HepG2 (cell line): ENCODE results near the gene C10orf120. TPM values are rescaled to one million over a fixed set of nuclear protein-coding genes. Genes with fewer than 3 reads are reported as not detected.

Source experiments
- ATAC-seq: fragments of 200-7000 bp; cut with Tn5 transposase; 3 replicates; pipeline ENCODE4 v1.9.1; 2020; ENCODE audit warnings: mild to moderate bottlenecking, moderate library complexity
- BruUV-seq: library from RNA; stranded (reverse); fragments of 400-500 nt; replicated peaks from 2 replicates; lab custom pipeline; 2021; lab: Mats Ljungman, UMichigan
- CTCF ChIA-PET: fragments of 300-600 bp; formaldehyde crosslinking; extraction: SDS; loops from one replicate; lab custom pipeline; 2021; ENCODE audit warnings: low total read pairs, inconsistent platforms, low intra/inter-chr PET ratio; lab: Yijun Ruan, JAX
- POLR2A ChIA-PET: fragments of 350-600 bp; sonication (Branson Sonifier 250); formaldehyde crosslinking; loops from one replicate; lab custom pipeline; 2020; ENCODE audit warnings: antibody characterized with exemption, inconsistent platforms; lab: Yijun Ruan, JAX
- DNase-seq: peaks from one replicate; pipeline ENCODE4 v3.0.0-alpha.2; 2015; ENCODE audit warnings: low spot score
- FAIRE-seq: peaks from 3 replicates; lab custom pipeline; 2011; peaks lifted over from hg19 to GRCh38; lab: Jason Lieb, UNC
- H2AFZ ChIP-seq: one replicate; pipeline ENCODE4 v1.6.1; 2011; ENCODE audit warnings: low read length, inconsistent platforms
- H3K27ac ChIP-seq: fragments of 300-600 bp; 3 replicates; pipeline ENCODE4 v1.8.0; 2011; ENCODE audit warnings: mixed run types, mild to moderate bottlenecking, mixed read lengths, low read length, inconsistent platforms; ENCODE audit not compliant: insufficient read depth; ENCODE audit errors: extremely low read length
- H3K27me3 ChIP-seq, 2 experiments: fragments of 200-600 bp in 1 of 2; 2 replicates in 1 of 2; 3 replicates in 1 of 2; pipeline versions ENCODE4 v1.6.0 to v1.8.0; 2011; ENCODE audit warnings: low read length in 2 of 2, mild to moderate bottlenecking in 2 of 2, moderate library complexity in 2 of 2, inconsistent platforms in 1 of 2; ENCODE audit not compliant: insufficient read depth in 2 of 2, control insufficient read depth in 1 of 2
- H3K36me3 ChIP-seq, 2 experiments: fragments of 200-600 bp in 1 of 2; replicated peaks in 1 of 2; 2 replicates in 1 of 2; 3 replicates in 1 of 2; pipeline versions ENCODE4 v1.5.1 to v1.8.0; 2011; ENCODE audit warnings: low read length in 2 of 2, inconsistent platforms in 1 of 2; ENCODE audit not compliant: insufficient read depth in 2 of 2, control insufficient read depth in 1 of 2
- H3K4me1 ChIP-seq: 2 replicates; pipeline ENCODE4 v1.5.1; 2012; ENCODE audit warnings: low read length, inconsistent platforms; ENCODE audit not compliant: insufficient read depth
- H3K4me2 ChIP-seq: 2 replicates; pipeline ENCODE4 v1.6.0; 2011; ENCODE audit warnings: low read depth, low read length, inconsistent platforms
- H3K4me3 ChIP-seq, 3 experiments: fragments of 200-600 bp in 1 of 3; sonication (generic), shearing (Covaris generic) in 1 of 3; replicated peaks in 1 of 3; 2 replicates each; pipeline ENCODE4 v1.5.1; 2011 to 2016; ENCODE audit warnings: low read length in 3 of 3, inconsistent platforms in 2 of 3, low read depth in 2 of 3, mild to moderate bottlenecking in 2 of 3, control low read depth in 1 of 3, mixed read lengths in 1 of 3; ENCODE audit not compliant: insufficient read depth in 1 of 3
- H3K79me2 ChIP-seq: one replicate; pipeline ENCODE4 v1.6.1; 2011; ENCODE audit warnings: low read length, inconsistent platforms; ENCODE audit not compliant: insufficient read depth
- H3K9ac ChIP-seq: 2 replicates; pipeline ENCODE4 v1.6.0; 2011; ENCODE audit warnings: mild to moderate bottlenecking, low read depth, low read length, inconsistent platforms; ENCODE audit not compliant: insufficient read depth
- H3K9me3 ChIP-seq: 2 replicates; pipeline ENCODE4 v1.5.1; 2012; ENCODE audit warnings: mild to moderate bottlenecking, low read length
- H4K20me1 ChIP-seq: 2 replicates; pipeline ENCODE4 v1.6.0; 2011; ENCODE audit warnings: inconsistent platforms, mild to moderate bottlenecking, low read length, moderate library complexity; ENCODE audit not compliant: insufficient read depth
- CHD4 ChIP-seq: fragments of 200-600 bp; sonication (generic); IDR thresholded peaks from 2 replicates; pipeline ENCODE4 v1.7.0; 2017; ENCODE audit warnings: mild to moderate bottlenecking, low read length, borderline replicate concordance
- MTF1 ChIP-seq: sonication (generic); formaldehyde crosslinking; IDR thresholded peaks from 2 replicates; pipeline ENCODE4 v1.5.0; 2020; ENCODE audit warnings: missing genetic modification reagents
- MYPOP ChIP-seq: sonication (generic); formaldehyde crosslinking; IDR thresholded peaks from 2 replicates; pipeline ENCODE4 v1.8.1; 2023; ENCODE audit warnings: mild to moderate bottlenecking, moderate library complexity, missing genetic modification reagents
- PBX3 ChIP-seq: sonication (generic); formaldehyde crosslinking; IDR thresholded peaks from 2 replicates; pipeline ENCODE4 v1.8.1; 2023; ENCODE audit warnings: missing genetic modification reagents, inconsistent platforms, borderline replicate concordance
- TBX3 ChIP-seq: fragments of 450-650 bp; IDR thresholded peaks from 2 replicates; pipeline ENCODE4 v1.6.1; 2017; ENCODE audit warnings: antibody characterized with exemption, mild to moderate bottlenecking, inconsistent platforms, borderline replicate concordance
- ZNF547 ChIP-seq: sonication (generic); formaldehyde crosslinking; IDR thresholded peaks from 2 replicates; pipeline ENCODE4 v1.5.1; 2020; ENCODE audit warnings: mild to moderate bottlenecking, missing genetic modification reagents
- ZNF597 ChIP-seq: sonication (generic); formaldehyde crosslinking; IDR thresholded peaks from 2 replicates; pipeline ENCODE4 v1.5.0; 2020; ENCODE audit warnings: missing genetic modification reagents
- WGBS: methylation state at CpG from one replicate; pipeline ENCODE4 v1.1.6; 2017; ENCODE audit warnings: low lambda C conversion rate; 5-methylcytosine and 5-hydroxymethylcytosine counted together
- in situ Hi-C: cut with HindIII; loops from 2 replicates; pipeline ENCODE4 v1.10.0; 2017; ENCODE audit warnings: low pct_unique_long_range_greater_than_20kb; ENCODE audit not compliant: extremely low pct_ligation_motif_present
- intact Hi-C: fragments of 100-400 bp; cut with micrococcal nuclease; formaldehyde crosslinking; loops from one replicate; pipeline ENCODE4 v1.10.0; 2022; ENCODE audit not compliant: unreplicated experiment
- polyA plus RNA-seq, 8 experiments: library from polyadenylated mRNA; depleted of rRNA in 3 of 8; stranded (reverse) in 7 of 8; unstranded in 1 of 8; fragments of >200 nt; fragmentation: Illumina TruSeq in 4 of 8; extraction: Trizol in 4 of 8; gene quantifications; 2 replicates each; pipeline versions ENCODE4 v1.2.1 to v1.2.3, GENCODE V29; 2011 to 2016; ENCODE audit warnings: low read depth in 4 of 8, missing spikeins in 1 of 8, mixed read lengths in 1 of 8; ENCODE audit not compliant: insufficient read depth in 1 of 8
- total RNA-seq, 5 experiments: library from RNA; depleted of rRNA; stranded (reverse); fragments of >200 nt; fragmentation: Illumina TruSeq; extraction: Trizol; gene quantifications; 2 replicates each; pipeline ENCODE4 v1.2.3, GENCODE V29; 2016; ENCODE audit warnings: low read depth in 1 of 5
- TF ChIP-seq, protein P1 (sequence below): sonication (generic); formaldehyde crosslinking; conservative IDR thresholded peaks from 2 replicates; pipeline ENCODE4 v1.8.0; 2022; ENCODE audit warnings: missing genetic modification reagents

Gene C10orf120
- total and polyA plus RNA-seq, 2 of the 13 experiments (the other 11 are each of a cell fraction or from before 2014, with no cell fraction given): not detected

GRCh38 chr10:122709971-122710370, 10.3 kb upstream of the C10orf120 start:
- Histone ChIP-seq H3K36me3 (no peaks in the 10 kb centered on the region), H3K4me3 (no peak overlapping the region), H3K9ac (no peak overlapping the region), H3K79me2 (no peaks in the 10 kb centered on the region), H4K20me1 (no peaks in the 10 kb centered on the region), H3K9me3 (no peaks in the 10 kb centered on the region), H3K4me2 (no peak overlapping the region), H3K27ac (no peak overlapping the region), H2AFZ (no peak overlapping the region), H3K4me1 (no peaks in the 10 kb centered on the region), H3K27me3 (peaks cover 2 to 16% of the 10 kb centered on the region in 2 experiments; a peak in 4 of 5 replicates)
- intact Hi-C loops: no loop called here
- ATAC-seq (no peak), FAIRE-seq (no peak), DNase-seq (no peak)
- ChIA-PET POLR2A (no interaction called here), CTCF (no interaction called here)
- 6% methylated on average over 4 of the region's 4 CpGs for WGBS
- in situ Hi-C loops: loop anchor here (10.0 kb wide), 1 partner anchor 415 kb away; no protein-coding TSS in a partner anchor
- BruUV-seq: no TSS peak
- TF ChIP-seq CHD4 (no peak), MYPOP (CRISPR knock-in tag) (no peak), ZNF597 (no peak), PBX3 (CRISPR knock-in tag) (no peak), MTF1 (CRISPR knock-in tag) (no peak), TBX3 (no peak), ZNF547 (no peak)
- TF ChIP-seq, protein P1, sequence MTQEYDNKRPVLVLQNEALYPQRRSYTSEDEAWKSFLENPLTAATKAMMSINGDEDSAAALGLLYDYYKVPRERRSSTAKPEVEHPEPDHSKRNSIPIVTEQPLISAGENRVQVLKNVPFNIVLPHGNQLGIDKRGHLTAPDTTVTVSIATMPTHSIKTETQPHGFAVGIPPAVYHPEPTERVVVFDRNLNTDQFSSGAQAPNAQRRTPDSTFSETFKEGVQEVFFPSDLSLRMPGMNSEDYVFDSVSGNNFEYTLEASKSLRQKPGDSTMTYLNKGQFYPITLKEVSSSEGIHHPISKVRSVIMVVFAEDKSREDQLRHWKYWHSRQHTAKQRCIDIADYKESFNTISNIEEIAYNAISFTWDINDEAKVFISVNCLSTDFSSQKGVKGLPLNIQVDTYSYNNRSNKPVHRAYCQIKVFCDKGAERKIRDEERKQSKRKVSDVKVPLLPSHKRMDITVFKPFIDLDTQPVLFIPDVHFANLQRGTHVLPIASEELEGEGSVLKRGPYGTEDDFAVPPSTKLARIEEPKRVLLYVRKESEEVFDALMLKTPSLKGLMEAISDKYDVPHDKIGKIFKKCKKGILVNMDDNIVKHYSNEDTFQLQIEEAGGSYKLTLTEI: no peak
- TF ChIP-seq, all 625 proteins: peak for 0
